ENCODE measurements around the gene RLBP1. TPM values are rescaled to one million over a fixed set of nuclear protein-coding genes. Genes with fewer than 3 reads are reported as not detected.

Gene RLBP1
- total and polyA plus RNA-seq, 2 donors (not counting 3 experiments of a cell fraction or from before 2014, with no cell fraction given) = not detected

DNA sequence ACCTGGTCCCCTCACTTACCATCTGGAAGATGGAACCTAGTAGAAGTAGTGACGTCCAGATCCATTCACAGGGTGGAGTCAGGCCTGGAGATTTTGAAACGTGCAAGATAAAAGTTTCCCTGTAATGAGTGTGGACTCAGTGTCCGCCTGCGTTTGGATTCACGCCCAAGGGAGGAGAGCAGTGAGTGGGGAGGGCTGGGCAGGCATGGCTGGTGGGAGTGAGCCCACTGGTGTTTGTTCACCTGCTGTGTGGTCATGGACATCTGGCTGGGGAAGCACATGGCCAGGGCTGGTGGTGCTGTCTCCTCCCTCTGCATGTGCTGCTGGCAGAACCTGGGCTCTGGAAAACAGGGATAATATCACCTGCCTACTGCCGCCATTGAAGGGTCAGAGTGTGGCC is 37.0 kb downstream of the RLBP1 start:
- ChIA-PET CTCF (interaction anchor here (1.5 to 1.7 kb wide), 2 partner anchors 13 to 22 kb away, joined by 5 read pairs; no protein-coding TSS in a partner anchor), POLR2A (no interaction called here)
- no peaks in the 10 kb centered on the region for H3K79me2 ChIP-seq (ENCODE audit: control insufficient read depth, insufficient read depth, low read length)
- dilution Hi-C loops (cut with MboI; ENCODE audit: extremely low pct_ligation_motif_present, low sequenced_read_pairs) = no loop called here
- no peak overlapping the region for H3K4me2 ChIP-seq (ENCODE audit: insufficient read depth, low read length)
- DNase-seq (ENCODE audit: low read depth, low spot score) (no peak), FAIRE-seq (no peak)
- H3K27ac ChIP-seq (ENCODE audit: insufficient read depth, low read depth, low read length) = no peak overlapping the region
- no peaks in the 10 kb centered on the region for H3K9me3 ChIP-seq (replicated peaks; ENCODE audit: control insufficient read depth, insufficient read depth, low read length)
- H4K20me1 ChIP-seq (replicated peaks; ENCODE audit: control insufficient read depth, extremely low read depth, insufficient read depth, low read length) = no peaks in the 10 kb centered on the region
- H3K9ac ChIP-seq (replicated peaks; ENCODE audit: extremely low read depth, insufficient read depth, low read length) = no peak overlapping the region
- no peaks in the 10 kb centered on the region for H3K27me3 ChIP-seq (ENCODE audit: control insufficient read depth in 2 of 2, insufficient read depth in 2 of 2, low read length in 2 of 2)
- peaks cover 0 to 3% of the 10 kb centered on the region in 2 experiments for H3K36me3 ChIP-seq (ENCODE audit: control insufficient read depth in 2 of 2, extremely low read depth in 1 of 2, insufficient read depth in 2 of 2, low read length in 2 of 2)
- no peak for TF ChIP-seq EZH2 (IDR thresholded peaks at IDR 0.05; ENCODE audit: borderline replicate concordance, low read depth, low read length, severe bottlenecking)
- TF ChIP-seq MYC (IDR thresholded peaks at IDR 0.05; ENCODE audit: low read depth, low read length) = no peak
- TF ChIP-seq, protein P1, sequence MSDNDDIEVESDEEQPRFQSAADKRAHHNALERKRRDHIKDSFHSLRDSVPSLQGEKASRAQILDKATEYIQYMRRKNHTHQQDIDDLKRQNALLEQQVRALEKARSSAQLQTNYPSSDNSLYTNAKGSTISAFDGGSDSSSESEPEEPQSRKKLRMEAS (IDR thresholded peaks at IDR 0.05; ENCODE audit: insufficient read depth, insufficient read length) = no peak
- TF ChIP-seq JUN (IDR thresholded peaks at IDR 0.05; ENCODE audit: borderline replicate concordance, insufficient read depth, insufficient read length, low read depth) = no peak
- TF ChIP-seq FOS (IDR thresholded peaks at IDR 0.05; ENCODE audit: borderline replicate concordance, insufficient read depth, low read length) = no peak
- TF ChIP-seq GATA2 (IDR thresholded peaks at IDR 0.05; ENCODE audit: insufficient read depth, insufficient read length, low read depth, low read length) = no peak
- TF ChIP-seq, protein P2, sequence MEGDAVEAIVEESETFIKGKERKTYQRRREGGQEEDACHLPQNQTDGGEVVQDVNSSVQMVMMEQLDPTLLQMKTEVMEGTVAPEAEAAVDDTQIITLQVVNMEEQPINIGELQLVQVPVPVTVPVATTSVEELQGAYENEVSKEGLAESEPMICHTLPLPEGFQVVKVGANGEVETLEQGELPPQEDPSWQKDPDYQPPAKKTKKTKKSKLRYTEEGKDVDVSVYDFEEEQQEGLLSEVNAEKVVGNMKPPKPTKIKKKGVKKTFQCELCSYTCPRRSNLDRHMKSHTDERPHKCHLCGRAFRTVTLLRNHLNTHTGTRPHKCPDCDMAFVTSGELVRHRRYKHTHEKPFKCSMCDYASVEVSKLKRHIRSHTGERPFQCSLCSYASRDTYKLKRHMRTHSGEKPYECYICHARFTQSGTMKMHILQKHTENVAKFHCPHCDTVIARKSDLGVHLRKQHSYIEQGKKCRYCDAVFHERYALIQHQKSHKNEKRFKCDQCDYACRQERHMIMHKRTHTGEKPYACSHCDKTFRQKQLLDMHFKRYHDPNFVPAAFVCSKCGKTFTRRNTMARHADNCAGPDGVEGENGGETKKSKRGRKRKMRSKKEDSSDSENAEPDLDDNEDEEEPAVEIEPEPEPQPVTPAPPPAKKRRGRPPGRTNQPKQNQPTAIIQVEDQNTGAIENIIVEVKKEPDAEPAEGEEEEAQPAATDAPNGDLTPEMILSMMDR (IDR thresholded peaks at IDR 0.05; ENCODE audit: extremely low read depth in 1 of 2, insufficient read depth in 1 of 2, low read depth in 1 of 2, low read length in 2 of 2) = no peak
- no peak for TF ChIP-seq POLR2A (IDR thresholded peaks at IDR 0.05; ENCODE audit: low read depth, low read length)
- no peak for TF ChIP-seq POLR2AphosphoS5 (IDR thresholded peaks at IDR 0.05; ENCODE audit: insufficient read depth, low read depth, low read length)
- H3K9me1 ChIP-seq (replicated peaks; ENCODE audit: control insufficient read depth, extremely low read depth, insufficient read depth, low read length) = no peaks in the 10 kb centered on the region
- no peaks in the 10 kb centered on the region for H3K4me1 ChIP-seq (ENCODE audit: control insufficient read depth, extremely low read depth, insufficient read depth, low read length)
- H2AFZ ChIP-seq (ENCODE audit: low read depth, low read length) = no peak overlapping the region
- H3K4me3 ChIP-seq (replicated peaks in 1 of 3; ENCODE audit: insufficient read depth in 1 of 3, low read depth in 1 of 3, low read length in 3 of 3) = no peak overlapping the region
- intact Hi-C loops (cut with micrococcal nuclease) = no loop called here
- BruUV-seq (replicated peaks) = no TSS peak
